Putamen (tissue), 1 donor: ENCODE data around the gene ZNF197.
A peak's percentile ranks its signal among the peaks of the same experiment; 100 is the strongest.
"Not testable (repeated sequence)": the region's sequence is repeated elsewhere in the genome, so short reads cannot be mapped to it uniquely, and the experiment has no call there.

Source experiments
- DNase-seq: peaks from one replicate; pipeline ENCODE4 v3.0.0-alpha.2; 2016; ENCODE audit warnings: low spot score

The ZNF197 gene

GRCh38 chr3:44665173-44665572 is 40.3 kb downstream of the ZNF197 start:
- no peak for DNase-seq

GRCh38 chr3:44666346-44666745 is 41.5 kb downstream of the ZNF197 start:
- DNase-seq: no peak

- DNase-seq: no peak
Measured at GRCh38 chr3:44669760-44670159, 44.9 kb downstream of the ZNF197 start.

GRCh38 chr3:44673466-44673865 is 48.6 kb downstream of the ZNF197 start:
- not testable (repeated sequence) for DNase-seq

- DNase-seq: no peak
Measured at GRCh38 chr3:44674211-44674610, 49.4 kb downstream of the ZNF197 start.

GRCh38 chr3:44678480-44679116 is 53.8 kb downstream of the ZNF197 start:
- no peak for DNase-seq

GRCh38 chr3:44680921-44681455 is 56.2 kb downstream of the ZNF197 start:
- no peak for DNase-seq

GRCh38 chr3:44682182-44682896 is 57.5 kb downstream of the ZNF197 start:
- no peak for DNase-seq

GRCh38 chr3:44685128-44685800 is 60.4 kb downstream of the ZNF197 start:
- DNase-seq: peak; percentile 67

- DNase-seq: no peak
Measured at GRCh38 chr3:44687898-44688297, 63.1 kb downstream of the ZNF197 start.
